ENCODE measurements around the gene NACC2. TPM values are rescaled to one million over a fixed set of nuclear protein-coding genes. Genes with fewer than 3 reads are reported as not detected.

Gene NACC2
- polyA plus RNA-seq, 1 of the 3 experiments (the other 2 are of a cell fraction) = 22.1 TPM

GRCh38 chr9:136049491-136050265, 45.4 kb downstream of the NACC2 start:
- ChIA-PET POLR2A (no interaction called here), CTCF (no interaction called here)
- H3K4me3 ChIP-seq (ENCODE audit: low read depth in 2 of 2, low read length in 1 of 2) = no peak overlapping the region
- H3K4me1 ChIP-seq (ENCODE audit: control insufficient read depth in 1 of 2, insufficient read depth in 2 of 2, low read depth in 1 of 2, low read length in 1 of 2) = peaks cover 21% of the 10 kb centered on the region in 2 experiments; a peak in 3 of 4 replicates
- no peak for DNase-seq
- H3K27ac ChIP-seq (ENCODE audit: low read depth in 2 of 2, low read length in 1 of 2) = no peak overlapping the region
- H3K9me3 ChIP-seq = no peaks in the 10 kb centered on the region
- peaks cover 21% of the 10 kb centered on the region for H3F3A ChIP-seq (replicated peaks; ENCODE audit: insufficient read depth)
- over 99% methylated on average over 24 of the region's 65 CpGs for WGBS (ENCODE audit: low lambda C conversion rate)
- no peaks in the 10 kb centered on the region for H3K27me3 ChIP-seq (ENCODE audit: insufficient read depth)
- no peak overlapping the region for H3K9ac ChIP-seq
- no peaks in the 10 kb centered on the region for H3K9me2 ChIP-seq
- TF ChIP-seq USF2 (IDR thresholded peaks at IDR 0.05; ENCODE audit: borderline replicate concordance, low read depth, low read length) = no peak
- TF ChIP-seq ZBTB33 (IDR thresholded peaks at IDR 0.05; ENCODE audit: borderline replicate concordance, low read depth) = no peak
- TF ChIP-seq PBX3 (IDR thresholded peaks at IDR 0.05) = no peak
- no peak for TF ChIP-seq EZH2phosphoT487 (IDR thresholded peaks at IDR 0.05; ENCODE audit: borderline replicate concordance, low read depth)
- no peak for TF ChIP-seq TEAD4 (IDR thresholded peaks at IDR 0.05; ENCODE audit: borderline replicate concordance, insufficient read depth)
- TF ChIP-seq RFX5 (IDR thresholded peaks at IDR 0.05; ENCODE audit: low read length) = no peak
- TF ChIP-seq SMC3 (IDR thresholded peaks at IDR 0.05; ENCODE audit: low read depth, low read length) = no peak
- no peak for TF ChIP-seq EP300 (IDR thresholded peaks at IDR 0.05; ENCODE audit: borderline replicate concordance in 1 of 2, low read depth in 1 of 2, low read length in 1 of 2)
- no peak for TF ChIP-seq ELF1 (IDR thresholded peaks at IDR 0.05)
- TF ChIP-seq MXI1 (IDR thresholded peaks at IDR 0.05; ENCODE audit: low read depth, low read length) = no peak
- no peak for TF ChIP-seq TAF1 (IDR thresholded peaks at IDR 0.05; ENCODE audit: borderline replicate concordance, low read depth, low read length)
- no peak for TF ChIP-seq JUND (IDR thresholded peaks at IDR 0.05)
- no peak for TF ChIP-seq MEF2A (IDR thresholded peaks at IDR 0.05; ENCODE audit: borderline replicate concordance, low read depth)
- no peak for TF ChIP-seq SIN3A (IDR thresholded peaks at IDR 0.05; ENCODE audit: borderline replicate concordance, low read depth, low read length)
- TF ChIP-seq MAX (IDR thresholded peaks at IDR 0.05; ENCODE audit: low read depth) = no peak
- no peak for TF ChIP-seq CTCF (IDR thresholded peaks at IDR 0.05)
- no peak for TF ChIP-seq REST (IDR thresholded peaks at IDR 0.05; ENCODE audit: low read depth, low read length)
- no peak for TF ChIP-seq NFIC (IDR thresholded peaks at IDR 0.05; ENCODE audit: borderline replicate concordance)
- peaks cover 45% of the 10 kb centered on the region for H4K20me1 ChIP-seq (ENCODE audit: insufficient read depth)
- no peak overlapping the region for H2AFZ ChIP-seq (ENCODE audit: low read depth)
- H3K36me3 ChIP-seq (replicated peaks in 1 of 2; ENCODE audit: control insufficient read depth in 1 of 2, insufficient read depth in 2 of 2, low read length in 1 of 2) = peaks cover 6 to 32% of the 10 kb centered on the region in 2 experiments
- H3K4me2 ChIP-seq = no peak overlapping the region
- peaks cover 81% of the 10 kb centered on the region for H3K79me2 ChIP-seq (ENCODE audit: insufficient read depth)
